B cell (primary cell): ENCODE data around the gene MTHFR. TPM values are rescaled to one million over a fixed set of nuclear protein-coding genes. Genes with fewer than 3 reads are reported as not detected.

ENCODE experiments used
- ATAC-seq: fragments of 200-7000 bp; cut with Tn5 transposase; one replicate; pipeline ENCODE4 v1.10.0; 2021; ENCODE audit warnings: low read depth, mild to moderate bottlenecking, moderate number of reproducible peaks, moderate library complexity
- CTCF ChIA-PET: fragments of 350-600 bp; sonication (Branson Sonifier 250); formaldehyde crosslinking; loops from one replicate; lab custom pipeline; 2021; ENCODE audit warnings: antibody characterized with exemption, inconsistent platforms; lab: Charles Lee
- POLR2A ChIA-PET: fragments of 350-600 bp; sonication (Branson Sonifier 250); formaldehyde crosslinking; loops from one replicate; lab custom pipeline; 2021; ENCODE audit warnings: antibody characterized with exemption; lab: Charles Lee
- DNase-seq: peaks from one replicate; pipeline ENCODE4 v3.0.0; 2013
- H2AFZ ChIP-seq: 2 replicates; pipeline ENCODE4 v1.6.1; 2012; ENCODE audit warnings: mild to moderate bottlenecking, low read depth, low read length; ENCODE audit not compliant: insufficient read depth, poor library complexity, severe bottlenecking
- H3K27ac ChIP-seq, 2 donors: 1 replicate in 1 of 2; 2 replicates in 1 of 2; pipeline ENCODE4 v1.5.1; 2012 to 2013; ENCODE audit warnings: low read length in 2 of 2, mild to moderate bottlenecking in 2 of 2, moderate library complexity in 1 of 2
- H3K27me3 ChIP-seq, 4 experiments: fragments of 200-600 bp in 1 of 4; sonication (generic) in 1 of 4; replicated peaks in 1 of 4; 1 replicate in 2 of 4; 2 replicates in 2 of 4; pipeline versions ENCODE4 v1.6.1 to v1.7.0; 2013 to 2016; ENCODE audit warnings: low read length in 3 of 4, mild to moderate bottlenecking in 2 of 4, mixed read lengths in 1 of 4, moderate library complexity in 1 of 4; ENCODE audit not compliant: insufficient read depth in 4 of 4, control insufficient read depth in 3 of 4; ENCODE audit errors: control extremely low read depth in 1 of 4
- H3K36me3 ChIP-seq, 2 experiments: replicated peaks in 1 of 2; 1 replicate in 1 of 2; 2 replicates in 1 of 2; pipeline versions ENCODE4 v1.6.1 to v1.7.1; 2013; ENCODE audit warnings: low read length in 1 of 2; ENCODE audit not compliant: insufficient read depth in 2 of 2, control insufficient read depth in 1 of 2; ENCODE audit errors: control extremely low read depth in 1 of 2, extremely low read depth in 1 of 2
- H3K4me1 ChIP-seq, 2 donors: fragments of 200-600 bp in 1 of 2; sonication (generic) in 1 of 2; 1 replicate in 1 of 2; 2 replicates in 1 of 2; pipeline versions ENCODE4 v1.5.1 to v1.6.1; 2013 to 2017; ENCODE audit warnings: low read length in 2 of 2; ENCODE audit not compliant: control insufficient read depth in 2 of 2, insufficient read depth in 2 of 2
- H3K4me2 ChIP-seq: replicated peaks from 2 replicates; pipeline ENCODE3; 2012; ENCODE audit warnings: mild to moderate bottlenecking, low read depth, low read length; ENCODE audit not compliant: poor library complexity, severe bottlenecking
- H3K4me3 ChIP-seq, 5 experiments: fragments of 200-600 bp in 1 of 5; sonication (generic) in 1 of 5; 1 replicate in 3 of 5; 2 replicates in 2 of 5; pipeline versions ENCODE4 v1.5.1 to v1.7.0; 2011 to 2016; ENCODE audit warnings: low read length in 4 of 5, mild to moderate bottlenecking in 4 of 5, low read depth in 2 of 5, control low read depth in 1 of 5, moderate library complexity in 1 of 5; ENCODE audit not compliant: insufficient read depth in 1 of 5; ENCODE audit errors: control extremely low read depth in 1 of 5, extremely low read depth in 1 of 5
- H3K79me2 ChIP-seq: fragments of 200-600 bp; sonication (generic); one replicate; pipeline ENCODE4 v1.6.0; 2016; ENCODE audit warnings: low read length; ENCODE audit not compliant: control insufficient read depth, insufficient read depth
- H3K9ac ChIP-seq: fragments of 200-600 bp; sonication (generic); 2 replicates; pipeline ENCODE4 v1.6.1; 2017; ENCODE audit warnings: mild to moderate bottlenecking, low read length, moderate library complexity
- H3K9me3 ChIP-seq, 3 donors: one replicate each; pipeline versions ENCODE4 v1.6.1 to v1.7.1; 2013; ENCODE audit warnings: low read length in 2 of 3; ENCODE audit not compliant: control insufficient read depth in 2 of 3, insufficient read depth in 1 of 3; ENCODE audit errors: control extremely low read depth in 1 of 3
- H4K20me1 ChIP-seq: 2 replicates; pipeline ENCODE4 v1.6.0; 2012; ENCODE audit warnings: mild to moderate bottlenecking, low read length; ENCODE audit not compliant: insufficient read depth, control insufficient read depth, poor library complexity, severe bottlenecking
- H3K27ac Mint-ChIP-seq: one replicate; pipeline ENCODE4 v1.8.0; 2021; ENCODE audit warnings: mixed read lengths
- H3K27me3 Mint-ChIP-seq: one replicate; pipeline ENCODE4 v1.8.0; 2021; ENCODE audit warnings: mixed read lengths
- H3K4me1 Mint-ChIP-seq: one replicate; pipeline ENCODE4 v1.8.0; 2021; ENCODE audit warnings: mixed read lengths
- H3K4me3 Mint-ChIP-seq: one replicate; pipeline ENCODE4 v1.8.0; 2021; ENCODE audit warnings: mixed read lengths
- H3K9me3 Mint-ChIP-seq: one replicate; pipeline ENCODE4 v1.8.0; 2022; ENCODE audit warnings: mixed read lengths; ENCODE audit not compliant: insufficient read depth
- EZH2 ChIP-seq: IDR thresholded peaks from 2 replicates; pipeline ENCODE4 v1.6.1; 2012; ENCODE audit warnings: borderline replicate concordance, low read depth, mild to moderate bottlenecking, moderate library complexity, low read length; ENCODE audit not compliant: insufficient read depth, poor library complexity, severe bottlenecking
- WGBS: methylation state at CpG from one replicate; pipeline ENCODE4 v1.1.5; 2013; ENCODE audit warnings: missing lambda C conversion rate; ENCODE audit not compliant: insufficient coverage; 5-methylcytosine and 5-hydroxymethylcytosine counted together
- intact Hi-C: fragments of 100-400 bp; cut with micrococcal nuclease; formaldehyde crosslinking; loops from one replicate; pipeline ENCODE4 v1.10.0; 2022
- polyA plus RNA-seq: library from polyadenylated mRNA; depleted of rRNA; stranded (reverse); fragments of >200 nt; gene quantifications from 2 replicates; pipeline ENCODE4 v1.2.3, GENCODE V29; 2012
- total RNA-seq, 2 donors: library from RNA; stranded (reverse); fragments of 120-200 nt in 1 of 2; gene quantifications; 1 replicate in 1 of 2; 2 replicates in 1 of 2; pipeline versions ENCODE4 v1.2.3 to v1.2.4, GENCODE V29; 2013 to 2022
- TF ChIP-seq, protein P1 (sequence below): fragments of 200-600 bp; IDR thresholded peaks from one replicate; pipeline ENCODE4 v1.8.0; 2022; ENCODE audit warnings: antibody characterized with exemption, mild to moderate bottlenecking

Gene MTHFR
- total and polyA plus RNA-seq, 2 donors (not counting 1 experiment from before 2014, with no cell fraction given) = 35.8 to 114 TPM

DNA sequence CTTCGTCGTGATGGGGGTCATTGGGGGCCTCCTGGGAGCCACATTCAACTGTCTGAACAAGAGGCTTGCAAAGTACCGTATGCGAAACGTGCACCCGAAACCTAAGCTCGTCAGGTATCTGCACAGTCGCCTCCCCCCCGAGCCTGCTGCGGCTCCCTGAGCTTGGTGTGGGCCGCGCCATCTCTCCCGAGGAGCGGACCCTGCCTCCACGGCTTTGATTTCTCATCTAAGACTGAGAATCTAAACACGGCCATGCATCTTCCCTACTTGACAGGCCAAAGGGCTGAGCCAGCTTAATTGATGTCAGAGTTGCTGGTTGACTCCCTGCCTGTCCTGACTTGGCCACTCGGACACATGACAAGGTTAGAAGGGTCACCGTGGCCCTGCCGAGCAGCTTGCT lies 22.7 kb upstream of the MTHFR start:
- no peaks in the 10 kb centered on the region for H3K27me3 Mint-ChIP-seq
- no peaks in the 10 kb centered on the region for H3K27me3 ChIP-seq
- H3K4me1 Mint-ChIP-seq = no peaks in the 10 kb centered on the region
- 99% methylated on average over 19 of the region's 19 CpGs for WGBS
- H3K9me3 ChIP-seq = no peaks in the 10 kb centered on the region
- intact Hi-C loops = no loop called here
- ChIA-PET POLR2A (no interaction called here), CTCF (interaction anchor here (0.6 kb wide), 1 partner anchor 14 kb away, joined by 3 read pairs; no protein-coding TSS in a partner anchor)
- no peak overlapping the region for H3K4me2 ChIP-seq
- DNase-seq (no peak), ATAC-seq (no peak)
- no peak overlapping the region for H3K4me3 Mint-ChIP-seq
- H3K9me3 Mint-ChIP-seq = no peaks in the 10 kb centered on the region
- no peak overlapping the region for H3K27ac ChIP-seq
- no peak for TF ChIP-seq EZH2
- TF ChIP-seq, protein P1, sequence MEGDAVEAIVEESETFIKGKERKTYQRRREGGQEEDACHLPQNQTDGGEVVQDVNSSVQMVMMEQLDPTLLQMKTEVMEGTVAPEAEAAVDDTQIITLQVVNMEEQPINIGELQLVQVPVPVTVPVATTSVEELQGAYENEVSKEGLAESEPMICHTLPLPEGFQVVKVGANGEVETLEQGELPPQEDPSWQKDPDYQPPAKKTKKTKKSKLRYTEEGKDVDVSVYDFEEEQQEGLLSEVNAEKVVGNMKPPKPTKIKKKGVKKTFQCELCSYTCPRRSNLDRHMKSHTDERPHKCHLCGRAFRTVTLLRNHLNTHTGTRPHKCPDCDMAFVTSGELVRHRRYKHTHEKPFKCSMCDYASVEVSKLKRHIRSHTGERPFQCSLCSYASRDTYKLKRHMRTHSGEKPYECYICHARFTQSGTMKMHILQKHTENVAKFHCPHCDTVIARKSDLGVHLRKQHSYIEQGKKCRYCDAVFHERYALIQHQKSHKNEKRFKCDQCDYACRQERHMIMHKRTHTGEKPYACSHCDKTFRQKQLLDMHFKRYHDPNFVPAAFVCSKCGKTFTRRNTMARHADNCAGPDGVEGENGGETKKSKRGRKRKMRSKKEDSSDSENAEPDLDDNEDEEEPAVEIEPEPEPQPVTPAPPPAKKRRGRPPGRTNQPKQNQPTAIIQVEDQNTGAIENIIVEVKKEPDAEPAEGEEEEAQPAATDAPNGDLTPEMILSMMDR = no peak
- peaks cover 9% of the 10 kb centered on the region for H3K79me2 ChIP-seq
- H3K9ac ChIP-seq = no peak overlapping the region
- H2AFZ ChIP-seq = no peak overlapping the region
- H4K20me1 ChIP-seq = no peaks in the 10 kb centered on the region
- H3K4me1 ChIP-seq = no peaks in the 10 kb centered on the region
- no peak overlapping the region for H3K4me3 ChIP-seq
- no peak overlapping the region for H3K27ac Mint-ChIP-seq
- H3K36me3 ChIP-seq = peaks cover 14 to 86% of the 10 kb centered on the region in 2 experiments

DNA sequence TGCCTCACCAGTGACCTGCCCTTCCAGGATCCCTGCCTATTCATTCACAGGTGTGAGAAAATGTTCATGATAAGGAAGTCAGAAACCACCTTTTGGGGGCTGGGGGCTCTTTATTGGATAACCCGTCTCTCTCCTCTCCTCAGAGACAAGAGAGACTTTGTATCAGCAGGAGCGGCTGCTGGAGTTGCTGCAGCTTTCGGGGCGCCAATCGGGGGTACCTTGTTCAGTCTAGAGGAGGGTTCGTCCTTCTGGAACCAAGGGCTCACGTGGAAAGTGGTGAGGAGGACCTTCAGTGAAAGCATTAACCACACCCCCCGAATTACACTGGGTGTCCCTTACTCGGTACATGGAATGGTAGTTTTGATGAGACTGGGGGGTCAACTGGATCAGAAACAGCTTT lies 21.2 kb upstream of the MTHFR start:
- no peak for DNase-seq
- no peak overlapping the region for H3K4me3 ChIP-seq
- intact Hi-C loops = no loop called here

More for the DNA sequence above, 21.2 kb upstream of the MTHFR start:
- Histone ChIP-seq H3K27me3 (no peaks in the 10 kb centered on the region), H3K9ac (no peak overlapping the region), H4K20me1 (no peaks in the 10 kb centered on the region), H2AFZ (no peak overlapping the region), H3K79me2 (peaks cover 9% of the 10 kb centered on the region), H3K4me2 (no peak overlapping the region), H3K4me1 (no peaks in the 10 kb centered on the region), H3K9me3 (no peaks in the 10 kb centered on the region), H3K36me3 (peaks cover 18 to 85% of the 10 kb centered on the region in 2 experiments), H3K27ac (no peak overlapping the region)
- H3K4me3 Mint-ChIP-seq = no peak overlapping the region
- H3K9me3 Mint-ChIP-seq = no peaks in the 10 kb centered on the region
- H3K27me3 Mint-ChIP-seq = no peaks in the 10 kb centered on the region
- WGBS = 100% methylated on average over 4 of the region's 9 CpGs
- POLR2A ChIA-PET = no interaction called here
- no peaks in the 10 kb centered on the region for H3K4me1 Mint-ChIP-seq
- no peak for ATAC-seq
- TF ChIP-seq, protein P1 = no peak
- no peak for TF ChIP-seq EZH2
- CTCF ChIA-PET = no interaction called here
- no peak overlapping the region for H3K27ac Mint-ChIP-seq
